Measurements from ENCODE around the gene VPS51. TPM values are rescaled to one million over a fixed set of nuclear protein-coding genes. Genes with fewer than 3 reads are reported as not detected.

The VPS51 gene
- total RNA-seq, 4 donors from 2014 or later = 193 to 544 (median 439) TPM

GRCh38 chr11:65124480-65125196 lies 28.6 kb downstream of the VPS51 start:
- no peaks in the 10 kb centered on the region for H3K27me3 ChIP-seq
- TF ChIP-seq EP300 (IDR thresholded peaks at IDR 0.05) (no peak), CTCF (IDR thresholded peaks at IDR 0.05) (no peak)
- no peaks in the 10 kb centered on the region for H3K9me3 ChIP-seq
- 84 to 88% methylated on average over 5 of the region's 5 CpGs for WGBS, 2 donors
- DNase-seq (ENCODE audit: low spot score in 2 of 2) = no peak
- H3K4me3 ChIP-seq = no peak overlapping the region
- no peak overlapping the region for H3K27ac ChIP-seq
- H3K36me3 ChIP-seq = peaks cover 0 to 69% (median 47%) of the 10 kb centered on the region in 3 donors
- H3K4me1 ChIP-seq = peaks cover 0 to 35% (median 10%) of the 10 kb centered on the region in 4 donors

GRCh38 chr11:65125197-65126056 lies 29.4 kb downstream of the VPS51 start:
- Histone ChIP-seq H3K4me3 (no peak overlapping the region), H3K36me3 (peaks cover 0 to 69% (median 48%) of the 10 kb centered on the region in 3 donors), H3K27me3 (no peaks in the 10 kb centered on the region), H3K9me3 (no peaks in the 10 kb centered on the region), H3K27ac (no peak overlapping the region), H3K4me1 (peaks cover 0 to 27% (median 9%) of the 10 kb centered on the region in 4 donors)
- TF ChIP-seq POLR2A (IDR thresholded peaks at IDR 0.05) = no peak
- no peak for TF ChIP-seq EP300 (IDR thresholded peaks at IDR 0.05)
- TF ChIP-seq CTCF (IDR thresholded peaks at IDR 0.05) = no peak
- whole genome bisulfite sequencing, 2 donors = 87 to 89% methylated on average over 12 of the region's 12 CpGs
- no peak for DNase-seq (ENCODE audit: low spot score in 2 of 2)

GRCh38 chr11:65126624-65127274 lies 30.7 kb downstream of the VPS51 start:
- DNase-seq (ENCODE audit: low spot score in 2 of 2) = no peak
- Histone ChIP-seq H3K27ac (no peak overlapping the region), H3K9me3 (no peaks in the 10 kb centered on the region), H3K4me3 (no peak overlapping the region), H3K4me1 (peaks cover 0 to 24% (median 0%) of the 10 kb centered on the region in 4 donors), H3K36me3 (peaks cover 0 to 76% (median 51%) of the 10 kb centered on the region in 3 donors), H3K27me3 (no peaks in the 10 kb centered on the region)
- no peak for TF ChIP-seq CTCF (IDR thresholded peaks at IDR 0.05)
- TF ChIP-seq EP300 (IDR thresholded peaks at IDR 0.05) = no peak
- TF ChIP-seq POLR2A (IDR thresholded peaks at IDR 0.05) = no peak
- 67 to 76% methylated on average over 4 to 6 of the region's 6 CpGs for WGBS, 2 donors

GRCh38 chr11:65127473-65128181 lies 31.6 kb downstream of the VPS51 start:
- Histone ChIP-seq H3K27ac (no peak overlapping the region), H3K36me3 (peaks cover 0 to 85% (median 53%) of the 10 kb centered on the region in 3 donors), H3K27me3 (no peaks in the 10 kb centered on the region), H3K4me1 (peaks cover 0 to 30% (median 2%) of the 10 kb centered on the region in 4 donors), H3K9me3 (no peaks in the 10 kb centered on the region), H3K4me3 (no peak overlapping the region)
- DNase-seq (ENCODE audit: low spot score in 2 of 2) = no peak
- TF ChIP-seq EP300 (IDR thresholded peaks at IDR 0.05) (no peak), POLR2A (IDR thresholded peaks at IDR 0.05) (no peak)
- 71 to 78% methylated on average over 12 of the region's 12 CpGs for WGBS, 2 donors

Measured in tibial nerve (tissue), 4 donors.